DOHH2 (cell line): ENCODE measurements around the gene RBBP8.

Source experiments
- CTCF ChIP-seq: fragments of 200-600 bp; sonication (generic); IDR thresholded peaks from one replicate; pipeline ENCODE4 v1.5.1; 2014; ENCODE audit warnings: antibody characterized with exemption, mild to moderate bottlenecking, low read depth, low read length; ENCODE audit not compliant: poor library complexity, severe bottlenecking
- EZH2phosphoT487 ChIP-seq: fragments of 200-600 bp; sonication (generic); IDR thresholded peaks from 2 replicates; pipeline ENCODE4 v1.6.1; 2017; ENCODE audit warnings: borderline replicate concordance, mild to moderate bottlenecking, antibody characterized with exemption, low read length, moderate library complexity, mixed read lengths

GRCh38 chr18:22912149-22912548 is 21.0 kb upstream of the RBBP8 start:
- TF ChIP-seq CTCF, result no peak
- TF ChIP-seq EZH2phosphoT487, result no peak
